Cerebellar cortex (tissue), 1 donor: ENCODE measurements around the gene ZDHHC24.

ENCODE experiments used
- DNase-seq: peaks from one replicate; pipeline ENCODE4 v3.0.0-alpha.2; 2015; ENCODE audit warnings: low spot score

Gene ZDHHC24

DNA sequence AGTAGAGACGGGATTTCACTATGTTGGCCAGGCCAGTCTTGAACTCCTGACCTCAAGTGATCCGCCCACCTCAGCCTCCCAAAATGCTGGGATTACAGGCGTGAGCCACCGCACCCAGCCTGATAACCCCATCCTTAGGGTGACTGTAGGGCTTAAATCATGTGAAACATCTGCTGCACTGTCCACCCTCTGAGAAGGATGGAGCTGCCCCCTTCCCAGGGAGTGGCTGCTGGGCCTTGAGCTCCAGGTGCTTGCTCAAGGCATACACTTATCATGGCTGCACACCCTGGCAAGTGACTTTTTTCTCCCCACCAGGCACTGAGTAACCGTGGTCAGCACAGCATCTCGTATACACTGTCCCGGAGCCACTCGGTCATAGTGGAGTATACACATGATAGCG, 73.8 kb downstream of the ZDHHC24 start:
- no peak for DNase-seq

DNA sequence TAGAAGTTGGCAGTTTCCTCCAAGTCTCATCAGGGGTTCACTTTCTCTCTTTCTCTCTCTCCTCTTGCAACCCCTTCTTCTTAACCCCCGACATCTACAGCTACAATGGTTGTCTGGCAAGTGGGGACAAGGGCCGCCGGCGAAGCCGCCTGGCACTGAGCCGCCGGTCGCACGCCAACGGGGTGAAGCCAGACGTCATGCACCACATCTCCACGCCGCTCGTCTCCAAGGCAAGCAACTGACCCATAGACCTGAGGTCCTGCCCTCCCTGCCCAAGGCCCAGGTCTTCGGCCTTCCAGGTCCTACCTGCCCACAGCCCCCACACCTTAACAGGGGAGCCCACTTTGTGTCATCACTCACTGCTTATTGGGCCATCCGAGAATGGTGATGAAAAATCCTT, 74.7 kb downstream of the ZDHHC24 start:
- no peak for DNase-seq
